HT-29 (cell line): ENCODE data around the gene PPP2R1B. TPM values are rescaled to one million over a fixed set of nuclear protein-coding genes. Genes with fewer than 3 reads are reported as not detected.

Experiments used
- DNase-seq: peaks from one replicate; pipeline ENCODE4 v3.0.0-alpha.2; 2015; ENCODE audit warnings: low spot score
- total RNA-seq: library from RNA; depleted of rRNA; stranded (reverse); fragments of >200 nt; shearing (Covaris generic); gene quantifications from 2 replicates; pipeline ENCODE4 v1.2.3, GENCODE V29; 2014; rRNA removed

PPP2R1B gene
- total RNA-seq, 1 experiment from 2014 or later = 25.9 TPM

DNA sequence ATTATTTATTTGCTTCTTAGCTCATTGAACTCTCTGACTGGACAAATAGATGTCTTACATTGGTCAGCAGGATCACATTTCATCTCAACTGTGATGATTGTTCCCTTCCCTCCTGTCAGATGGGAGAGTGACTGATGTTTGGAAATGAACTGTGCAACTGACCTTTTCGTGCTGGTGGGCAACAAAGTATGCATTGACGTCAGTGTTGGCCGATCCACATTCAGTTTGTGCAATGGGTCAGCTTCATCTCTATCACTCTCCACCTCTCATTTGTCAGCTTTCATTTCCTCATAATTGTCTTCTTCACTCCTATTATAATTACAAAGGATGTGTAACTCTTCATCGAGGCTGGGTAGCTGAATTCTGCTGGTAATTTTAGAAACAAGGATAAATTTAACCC lies 71.3 kb downstream of the PPP2R1B start:
- no peak for DNase-seq

DNA sequence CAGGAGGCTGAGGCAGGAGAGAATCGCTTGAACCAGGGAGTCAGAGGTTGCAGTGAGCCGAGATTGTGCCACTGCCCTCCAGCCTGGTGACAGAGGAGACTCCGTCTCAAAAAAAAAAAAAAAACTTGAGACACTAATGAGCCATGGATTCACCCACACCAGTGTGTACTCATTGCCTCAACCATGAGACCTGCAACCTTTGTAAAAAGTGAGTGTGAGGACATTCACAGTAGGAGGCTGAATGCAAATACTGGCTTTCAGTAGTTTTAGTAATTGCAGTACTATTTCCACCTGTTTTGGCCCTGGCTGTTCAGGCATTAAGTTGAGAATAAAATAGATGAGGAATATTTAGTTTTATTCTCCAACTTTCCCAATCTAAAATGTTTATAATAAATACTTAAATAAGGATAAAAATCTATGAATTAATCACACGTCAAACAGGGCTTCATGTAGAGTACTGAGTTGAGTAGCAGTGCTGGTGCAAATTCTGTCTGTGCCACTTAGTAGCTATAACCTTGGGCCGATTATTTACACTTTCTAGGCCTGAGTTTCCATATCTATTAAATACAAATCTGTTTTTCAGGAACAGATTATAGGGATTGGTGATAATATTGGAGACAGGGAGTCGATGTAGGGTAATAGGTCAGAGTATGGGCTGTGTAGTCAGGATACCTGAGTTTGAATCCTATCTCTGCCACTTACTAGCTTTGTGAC lies 72.8 kb downstream of the PPP2R1B start:
- no peak for DNase-seq

DNA sequence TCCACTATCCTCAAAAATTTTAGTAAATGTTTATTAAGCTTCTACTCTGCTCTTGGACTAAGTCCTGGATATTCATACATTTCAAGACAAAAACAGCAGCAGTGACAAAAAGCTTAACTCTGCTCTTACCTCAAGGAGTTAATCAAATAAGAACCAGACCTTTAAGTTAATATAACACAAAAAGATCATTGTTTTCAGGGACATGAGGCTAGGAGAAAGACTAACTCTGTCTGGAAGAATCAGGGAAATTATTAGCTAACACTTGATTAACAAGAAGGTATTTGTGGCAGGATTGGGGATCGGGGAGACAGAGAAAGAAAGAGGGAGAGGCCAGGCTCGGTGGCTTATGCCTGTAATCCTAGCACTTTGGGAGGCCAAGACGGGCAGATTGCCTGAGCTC lies 74.4 kb downstream of the PPP2R1B start:
- no peak for DNase-seq

DNA sequence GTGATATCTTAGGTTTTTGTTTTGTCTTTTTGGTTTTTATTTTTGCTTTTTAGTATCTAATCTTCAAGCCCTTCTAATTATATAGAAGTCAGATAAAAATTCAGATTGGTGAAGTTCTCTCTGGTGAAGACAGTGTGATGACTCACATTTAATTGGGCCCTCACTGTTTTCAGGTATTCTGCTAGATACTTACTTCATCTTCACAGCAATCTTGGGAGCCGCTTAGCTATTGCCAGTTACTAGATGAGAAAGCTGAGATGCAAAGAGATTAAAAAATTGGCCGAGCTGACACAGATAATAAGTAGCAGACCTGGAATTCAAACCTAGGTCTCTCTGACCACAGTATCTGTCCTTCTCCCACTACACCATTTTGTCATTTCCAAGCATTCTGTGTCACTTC lies 75.0 kb downstream of the PPP2R1B start:
- no peak for DNase-seq

DNA sequence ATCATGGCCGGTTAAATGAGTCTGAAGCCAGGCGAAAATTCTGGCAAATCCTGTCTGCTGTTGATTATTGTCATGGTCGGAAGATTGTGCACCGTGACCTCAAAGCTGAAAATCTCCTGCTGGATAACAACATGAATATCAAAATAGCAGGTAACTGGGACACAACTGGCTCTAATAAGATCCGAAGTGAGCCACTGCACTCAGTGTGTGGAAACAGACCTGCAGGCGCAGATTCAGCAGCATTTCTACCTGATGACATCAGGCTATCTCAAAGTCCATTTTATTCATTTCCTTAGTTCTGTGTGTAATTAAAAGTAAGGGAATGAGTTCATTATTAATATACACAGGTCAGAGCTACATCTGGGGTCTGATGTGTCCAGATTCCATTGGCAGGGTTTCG lies 78.2 kb downstream of the PPP2R1B start:
- DNase-seq = no peak

DNA sequence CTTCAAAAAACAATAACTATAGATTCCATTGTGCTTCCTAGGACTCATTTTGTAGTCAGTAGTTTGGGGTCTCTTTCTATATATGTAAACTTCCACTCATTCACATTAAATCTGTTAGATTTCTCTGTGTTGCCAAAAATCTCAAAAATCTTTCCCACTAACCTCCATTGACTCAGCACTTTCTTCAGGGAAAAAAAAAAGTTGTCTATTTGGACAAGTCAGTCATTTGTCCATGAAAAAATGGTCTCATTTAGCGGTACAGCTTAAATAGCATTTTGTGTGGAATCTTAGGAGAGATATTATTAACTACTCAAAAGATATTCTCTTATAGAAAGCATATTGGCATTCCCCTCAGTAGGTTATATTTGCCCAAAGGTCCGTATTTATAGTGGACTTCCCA lies 81.9 kb downstream of the PPP2R1B start:
- DNase-seq = no peak

DNA sequence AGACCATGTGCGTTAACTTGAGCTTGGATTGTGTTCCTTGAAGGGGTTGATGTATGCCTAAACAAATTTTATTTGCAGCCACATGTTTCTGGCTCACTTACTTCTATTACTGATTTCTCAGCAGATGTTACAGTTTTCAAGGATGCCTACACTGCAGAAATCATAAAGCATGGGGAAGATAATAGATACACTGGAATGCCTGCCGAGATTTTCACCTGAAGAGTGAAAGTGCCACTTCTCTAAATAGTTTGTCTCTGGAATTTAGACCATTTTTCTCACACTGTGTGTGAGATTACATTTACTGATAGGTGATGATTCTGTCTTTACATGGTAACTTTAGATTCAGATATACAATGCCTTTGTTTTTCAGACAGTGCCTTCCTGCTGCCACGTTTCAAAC lies 82.4 kb downstream of the PPP2R1B start:
- DNase-seq = no peak

DNA sequence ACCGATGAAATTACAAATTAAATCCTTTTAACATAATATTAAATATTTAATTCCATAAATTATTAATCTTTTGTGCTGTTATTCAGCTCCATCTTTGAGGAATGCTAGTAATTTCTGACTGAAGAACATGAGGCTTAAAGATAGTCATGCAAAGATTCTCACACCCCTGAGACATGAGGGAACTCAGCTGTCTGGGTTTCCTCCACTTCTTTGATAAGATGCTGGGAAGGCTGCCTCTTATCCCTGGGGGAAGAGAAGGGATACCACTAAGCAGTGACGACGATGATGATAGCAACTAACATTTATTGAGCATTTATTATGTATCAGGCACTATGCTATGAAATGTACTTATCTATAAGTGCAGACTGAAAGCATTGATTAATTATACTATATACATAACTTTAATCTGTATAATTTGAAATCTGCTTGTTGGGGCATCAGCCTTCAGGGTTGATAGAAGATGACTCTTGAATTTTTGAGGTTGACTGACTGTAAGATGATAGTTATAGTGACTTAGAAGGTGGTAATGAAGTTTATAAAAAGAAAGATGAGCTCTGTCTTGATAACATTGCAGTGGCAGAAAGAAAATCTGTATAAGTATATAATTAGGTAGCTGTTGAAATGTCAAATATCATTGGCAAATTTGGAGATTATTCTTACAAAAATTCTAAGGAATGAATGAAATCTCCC lies 85.6 kb downstream of the PPP2R1B start:
- no peak for DNase-seq

Other genes starting within 250 kb of the PPP2R1B start
- gene LAYN, start 225.7 kb downstream of the PPP2R1B start, total RNA-seq = not detected in 2 replicates
- gene SIK2, start 163.9 kb downstream of the PPP2R1B start, total RNA-seq = 11.4 and 12.4 TPM in 2 replicates
- 16.5 and 23.9 TPM in 2 replicates for gene ALG9, start 105.2 kb upstream of the PPP2R1B start, total RNA-seq
- 1.8 and 3.1 TPM in 2 replicates for gene FDXACB1, start 112.8 kb upstream of the PPP2R1B start, total RNA-seq
- gene CFAP68, start 113.2 kb upstream of the PPP2R1B start, total RNA-seq = 8.8 and 11.9 TPM in 2 replicates
- not detected in 2 replicates for gene CRYAB, start 145.4 kb upstream of the PPP2R1B start, total RNA-seq
- not detected in 2 replicates for gene HSPB2, start 146.3 kb upstream of the PPP2R1B start, total RNA-seq
- 4.3 and 6.3 TPM in 2 replicates for gene C11orf52, start 152.5 kb upstream of the PPP2R1B start, total RNA-seq
- gene DIXDC1, start 171.0 kb upstream of the PPP2R1B start, total RNA-seq = 2.0 and 2.6 TPM in 2 replicates